Neutrophil (primary cell): Measurements from ENCODE around the gene NACC2.
A peak's percentile ranks its signal among the peaks of the same experiment; 100 is the strongest.

Source experiments
- H3K27ac ChIP-seq: fragments of 200-600 bp; sonication (generic); 2 replicates; pipeline ENCODE4 v1.5.1; 2016; ENCODE audit warnings: mild to moderate bottlenecking, moderate library complexity
- H3K27me3 ChIP-seq: fragments of 200-600 bp; sonication (generic); 2 replicates; pipeline ENCODE4 v1.6.0; 2016; ENCODE audit warnings: mild to moderate bottlenecking
- H3K36me3 ChIP-seq: fragments of 200-600 bp; sonication (generic); 2 replicates; pipeline ENCODE4 v1.5.1; 2017
- H3K4me1 ChIP-seq, 2 experiments: fragments of 200-600 bp in 1 of 2; sonication (generic) in 1 of 2; 1 replicate in 1 of 2; 2 replicates in 1 of 2; pipeline versions ENCODE4 v1.5.1 to v1.6.1; 2013 to 2016; ENCODE audit warnings: low read depth in 1 of 2, low read length in 1 of 2, mild to moderate bottlenecking in 1 of 2, moderate library complexity in 1 of 2; ENCODE audit not compliant: control insufficient read depth in 1 of 2, insufficient read depth in 1 of 2
- H3K4me3 ChIP-seq, 2 experiments: fragments of 200-600 bp in 1 of 2; sonication (generic) in 1 of 2; 1 replicate in 1 of 2; 2 replicates in 1 of 2; pipeline ENCODE4 v1.5.1; 2013 to 2016; ENCODE audit warnings: low read depth in 1 of 2, low read length in 1 of 2, mild to moderate bottlenecking in 1 of 2, moderate library complexity in 1 of 2
- H3K9me3 ChIP-seq: fragments of 200-600 bp; sonication (generic); 2 replicates; pipeline ENCODE4 v1.5.1; 2016
- TF ChIP-seq, protein P1 (sequence below): fragments of 200-600 bp; sonication (generic); IDR thresholded peaks from 2 replicates; pipeline ENCODE4 v1.5.1; 2016; ENCODE audit warnings: antibody characterized with exemption

Gene NACC2

DNA sequence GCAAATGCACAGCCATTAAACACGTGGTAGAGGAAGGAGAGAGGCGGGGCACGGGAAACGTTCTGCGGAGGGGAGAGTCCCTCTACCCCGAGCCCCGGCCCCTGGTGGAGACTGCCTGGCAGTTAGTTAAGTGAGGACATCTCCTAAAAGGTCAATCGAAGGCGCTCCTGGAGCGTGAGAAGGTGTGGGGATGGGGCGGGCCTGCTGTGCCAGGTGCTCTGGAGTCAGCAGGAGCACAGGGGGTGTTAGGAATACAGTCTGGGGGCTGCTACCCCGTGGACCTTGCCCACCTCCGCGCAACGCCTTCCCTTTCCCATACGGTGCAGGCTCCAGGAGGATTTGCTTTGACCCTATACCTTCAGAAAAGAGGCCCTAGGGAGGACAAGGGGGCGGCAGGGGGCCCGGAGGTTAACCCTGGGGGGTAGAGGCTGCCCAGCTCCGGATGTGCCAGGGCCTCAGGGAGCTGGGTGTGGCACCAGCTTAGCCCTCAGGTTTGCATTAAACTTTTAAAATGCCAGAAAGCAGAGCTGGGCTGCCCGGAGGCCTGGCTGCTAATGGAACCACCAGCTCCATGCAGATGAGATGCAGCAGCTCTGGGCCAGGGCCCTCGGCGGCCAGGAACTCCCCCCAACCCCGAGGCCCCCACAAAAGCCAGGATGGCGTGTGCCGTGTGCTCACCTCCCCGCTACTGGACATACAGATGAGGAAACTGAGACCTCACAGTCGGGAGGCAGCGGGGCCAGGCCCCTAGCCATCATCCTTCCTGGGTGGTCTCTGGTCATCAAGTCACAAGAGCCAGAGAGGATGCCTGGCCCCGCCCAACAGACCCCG lies 39.2 kb downstream of the NACC2 start:
- Histone ChIP-seq H3K27me3 (peaks cover 20% of the 10 kb centered on the region), H3K27ac (no peak overlapping the region), H3K4me1 (peaks cover 23 to 36% of the 10 kb centered on the region in 2 experiments), H3K9me3 (no peaks in the 10 kb centered on the region), H3K4me3 (no peak overlapping the region), H3K36me3 (no peaks in the 10 kb centered on the region)
- TF ChIP-seq, protein P1, sequence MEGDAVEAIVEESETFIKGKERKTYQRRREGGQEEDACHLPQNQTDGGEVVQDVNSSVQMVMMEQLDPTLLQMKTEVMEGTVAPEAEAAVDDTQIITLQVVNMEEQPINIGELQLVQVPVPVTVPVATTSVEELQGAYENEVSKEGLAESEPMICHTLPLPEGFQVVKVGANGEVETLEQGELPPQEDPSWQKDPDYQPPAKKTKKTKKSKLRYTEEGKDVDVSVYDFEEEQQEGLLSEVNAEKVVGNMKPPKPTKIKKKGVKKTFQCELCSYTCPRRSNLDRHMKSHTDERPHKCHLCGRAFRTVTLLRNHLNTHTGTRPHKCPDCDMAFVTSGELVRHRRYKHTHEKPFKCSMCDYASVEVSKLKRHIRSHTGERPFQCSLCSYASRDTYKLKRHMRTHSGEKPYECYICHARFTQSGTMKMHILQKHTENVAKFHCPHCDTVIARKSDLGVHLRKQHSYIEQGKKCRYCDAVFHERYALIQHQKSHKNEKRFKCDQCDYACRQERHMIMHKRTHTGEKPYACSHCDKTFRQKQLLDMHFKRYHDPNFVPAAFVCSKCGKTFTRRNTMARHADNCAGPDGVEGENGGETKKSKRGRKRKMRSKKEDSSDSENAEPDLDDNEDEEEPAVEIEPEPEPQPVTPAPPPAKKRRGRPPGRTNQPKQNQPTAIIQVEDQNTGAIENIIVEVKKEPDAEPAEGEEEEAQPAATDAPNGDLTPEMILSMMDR: no peak

DNA sequence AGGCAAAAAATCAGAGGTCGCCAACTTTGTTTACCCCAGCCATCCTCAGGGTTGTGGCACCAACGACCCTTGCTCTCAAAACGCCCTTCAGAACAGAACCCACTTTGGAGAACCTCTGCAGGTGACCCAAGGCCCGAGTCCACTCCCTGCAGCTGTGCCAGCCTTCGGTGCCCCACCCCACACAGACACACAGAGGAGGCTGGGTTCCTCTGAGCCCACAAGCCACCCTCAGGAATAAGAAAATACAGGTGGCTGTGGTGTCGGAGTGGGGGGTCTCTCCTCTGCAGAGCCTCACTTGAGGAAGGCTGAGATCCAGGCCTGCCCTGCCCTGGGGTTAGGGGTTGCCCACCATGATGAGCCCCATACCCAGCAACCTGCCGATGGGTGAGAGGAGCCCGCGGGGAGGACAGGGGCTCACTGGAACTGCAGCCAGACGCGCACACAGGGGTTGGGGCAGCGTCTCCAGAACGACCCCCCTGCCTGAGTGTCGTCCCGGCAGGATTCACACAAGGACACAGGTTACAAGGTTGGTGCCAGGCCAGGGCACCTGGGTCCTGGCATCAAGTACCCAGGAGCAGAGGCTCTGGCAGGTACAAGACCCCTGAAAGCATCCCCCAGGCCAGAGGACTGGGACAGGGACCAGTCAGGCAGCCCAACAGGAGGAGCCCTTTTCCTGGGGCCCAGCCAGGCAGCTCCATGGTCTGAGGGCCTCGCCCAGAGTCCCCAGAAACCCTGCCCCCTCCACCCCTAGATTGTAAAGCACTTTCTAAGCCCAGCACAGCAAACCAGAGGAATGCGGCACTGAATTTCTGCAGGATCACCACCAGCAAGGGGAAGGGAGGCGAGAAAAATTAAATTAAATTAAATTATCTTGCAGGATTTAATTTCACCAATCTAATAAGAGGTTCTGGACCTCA lies 40.0 kb downstream of the NACC2 start:
- TF ChIP-seq, protein P1: no peak
- Histone ChIP-seq H3K27me3 (peaks cover 20% of the 10 kb centered on the region), H3K9me3 (no peaks in the 10 kb centered on the region), H3K27ac (no peak overlapping the region), H3K4me1 (peaks cover 28 to 40% of the 10 kb centered on the region in 2 experiments), H3K36me3 (peaks cover 4% of the 10 kb centered on the region), H3K4me3 (no peak overlapping the region)

DNA sequence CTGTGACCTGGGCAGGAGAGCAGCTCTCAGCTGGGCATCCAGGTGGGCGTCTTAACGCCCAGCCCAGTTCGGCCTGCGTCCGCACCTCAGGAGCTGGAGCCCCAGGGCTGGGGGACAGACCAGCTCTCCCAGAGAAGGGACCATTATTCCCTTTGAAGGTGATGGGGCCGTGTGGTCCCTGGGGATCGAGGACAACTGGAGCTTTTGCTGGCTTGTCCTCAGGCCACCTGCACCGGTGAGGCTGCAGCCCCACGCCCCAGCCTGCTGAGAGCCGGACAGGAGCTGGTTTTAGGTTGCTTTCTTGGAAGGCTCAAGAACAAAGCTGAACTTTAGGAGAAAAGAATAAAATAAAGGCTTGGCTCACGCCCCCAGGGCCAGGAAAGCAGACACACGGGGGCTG lies 40.9 kb downstream of the NACC2 start:
- Histone ChIP-seq H3K36me3 (peaks cover 13% of the 10 kb centered on the region), H3K27ac (no peak overlapping the region), H3K4me1 (peaks cover 35 to 45% of the 10 kb centered on the region in 2 experiments), H3K4me3 (no peak overlapping the region), H3K9me3 (no peaks in the 10 kb centered on the region), H3K27me3 (peaks cover 20% of the 10 kb centered on the region)
- TF ChIP-seq, protein P1: no peak

DNA sequence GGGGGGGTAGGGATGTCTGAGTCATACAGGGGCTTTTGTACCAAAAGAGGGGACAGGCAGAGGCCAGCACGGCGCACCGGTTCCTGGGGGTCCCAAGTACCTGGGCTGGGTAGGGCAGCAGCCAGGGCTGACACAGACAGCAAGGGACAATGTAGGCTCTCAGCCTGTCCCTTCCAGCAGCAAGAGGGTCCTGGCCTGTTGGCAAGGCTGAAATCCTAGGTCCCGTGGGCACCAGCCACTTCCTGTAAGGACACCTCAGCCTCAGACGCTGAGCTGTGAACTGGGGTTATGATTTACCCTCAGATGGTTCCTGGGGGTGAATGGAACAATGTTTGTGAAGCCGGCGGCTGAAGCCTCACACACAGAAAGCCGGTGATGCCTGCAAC lies 41.3 kb downstream of the NACC2 start:
- peaks cover 39 to 49% of the 10 kb centered on the region in 2 experiments for H3K4me1 ChIP-seq
- TF ChIP-seq, protein P1: no peak
- H3K36me3 ChIP-seq: peaks cover 17% of the 10 kb centered on the region
- H3K27ac ChIP-seq: no peak overlapping the region
- no peaks in the 10 kb centered on the region for H3K9me3 ChIP-seq
- peaks cover 20% of the 10 kb centered on the region for H3K27me3 ChIP-seq
- no peak overlapping the region for H3K4me3 ChIP-seq

DNA sequence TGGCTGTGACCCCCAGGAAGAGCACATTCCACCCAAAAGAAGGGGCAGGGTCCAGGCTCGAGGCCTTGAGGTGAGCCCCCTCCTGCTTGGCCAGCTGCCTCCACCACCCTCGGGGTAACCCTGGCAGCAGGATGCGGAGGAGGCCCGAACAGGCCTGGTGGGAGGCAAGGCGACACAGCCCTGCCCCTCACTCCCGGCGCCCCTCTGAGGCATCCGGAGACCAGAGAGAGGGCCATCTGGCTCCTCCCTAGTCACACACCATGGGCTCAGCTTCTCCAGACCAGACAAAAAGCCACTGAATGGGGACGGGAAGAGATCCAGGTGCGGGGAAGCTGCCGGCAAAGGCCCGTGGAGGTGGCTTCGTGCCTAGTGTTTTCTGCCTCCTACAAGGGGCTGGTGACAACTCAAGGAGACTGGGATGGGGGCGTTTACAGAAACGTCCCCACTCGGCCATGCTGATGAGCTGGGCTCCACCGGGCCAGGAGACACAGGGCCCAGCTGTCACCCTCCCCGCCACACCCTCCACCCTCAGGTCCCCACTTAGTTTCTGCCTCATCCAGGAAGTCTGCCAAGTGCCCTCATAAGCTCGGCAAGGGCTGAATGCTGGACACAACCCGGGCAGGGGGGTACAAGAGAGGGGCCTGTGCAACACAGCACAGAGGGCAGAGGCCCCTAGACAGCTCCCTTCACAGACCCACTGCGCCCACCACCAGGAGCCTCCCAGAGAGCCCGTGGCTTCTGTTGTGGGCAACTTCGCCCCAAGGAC lies 41.9 kb downstream of the NACC2 start:
- Histone ChIP-seq H3K36me3 (peaks cover 23% of the 10 kb centered on the region), H3K9me3 (no peaks in the 10 kb centered on the region), H3K27ac (peak overlapping the region; percentile 86), H3K4me1 (peaks cover 45 to 55% of the 10 kb centered on the region in 2 experiments), H3K27me3 (peaks cover 20% of the 10 kb centered on the region), H3K4me3 (peak overlapping the region in 1 of 2 experiments; percentile 98)
- TF ChIP-seq, protein P1: no peak
